NB4 (cell line): ENCODE data around the gene FAM199X.

Source experiments
- CTCF ChIP-seq: IDR thresholded peaks from one replicate; pipeline ENCODE4 v1.5.1; 2012; ENCODE audit warnings: low read depth, low read length
- POLR2A ChIP-seq: IDR thresholded peaks from 2 replicates; pipeline ENCODE4 v1.6.1; 2011; ENCODE audit warnings: mild to moderate bottlenecking; ENCODE audit not compliant: insufficient read length; ENCODE audit errors: extremely low read depth

DNA sequence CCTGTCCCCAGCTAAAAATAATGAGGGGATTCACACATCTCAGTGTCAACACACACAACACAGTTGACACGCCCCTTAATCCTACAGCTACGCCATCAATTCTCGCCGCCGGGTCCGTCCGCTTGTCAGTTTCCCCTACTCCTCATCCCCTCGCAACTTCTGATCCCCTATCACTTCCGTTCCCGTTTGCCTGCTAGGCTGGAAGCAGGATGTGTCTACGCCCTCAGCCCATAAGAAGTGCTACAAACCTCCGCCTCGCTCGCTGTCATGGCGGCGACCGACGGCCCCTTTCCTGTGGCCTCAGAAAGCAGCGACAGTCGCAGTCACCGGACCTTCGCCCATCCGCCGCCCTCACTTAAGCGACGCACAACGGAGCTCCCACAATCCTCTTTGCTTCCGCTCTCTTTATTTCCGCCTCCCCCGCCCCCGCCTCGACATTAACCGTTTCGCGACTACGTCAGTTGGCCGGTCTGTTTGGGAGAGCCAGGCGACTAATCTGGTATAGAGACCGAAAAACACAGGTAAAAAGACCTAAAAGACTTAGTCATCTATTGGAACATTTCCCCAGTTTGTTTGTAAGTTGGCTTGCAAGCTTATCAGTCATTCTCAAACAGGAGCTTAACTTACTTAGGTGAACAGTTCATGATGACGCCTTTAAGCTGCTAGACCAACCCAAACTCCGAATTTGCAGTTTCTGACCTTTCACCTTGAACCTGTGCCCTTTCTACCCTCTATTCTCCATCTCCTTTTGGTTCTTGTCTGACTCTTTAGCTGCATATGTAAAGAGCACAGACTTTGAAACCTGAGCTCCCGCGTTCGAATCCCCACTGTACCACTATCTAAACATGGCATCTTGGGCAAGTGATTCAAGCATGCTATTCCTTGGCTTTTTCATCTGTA is 9.4 kb upstream of the FAM199X start, which contains the start of gene SLC25A53:
- TF ChIP-seq CTCF (no peak), POLR2A (peak; percentile 54)
